T-helper 2 cell treated with Interferon-gamma antibody and Interleukin-4, amounts not matched to agents 100 ng/mL and 5 ng/mL, for 36 hours (primary cell): Measurements from ENCODE around the gene SPATA21. TPM values are rescaled to one million over a fixed set of nuclear protein-coding genes. Genes with fewer than 3 reads are reported as not detected.

ENCODE experiments used
- intact Hi-C: fragments of 100-400 bp; cut with micrococcal nuclease; formaldehyde crosslinking; loops from one replicate; pipeline ENCODE4 v1.15.1; 2023
- total RNA-seq: library from RNA; stranded (reverse); gene quantifications from 2 replicates; pipeline ENCODE4 v1.2.3, GENCODE V29; 2022

SPATA21 gene
- total RNA-seq, 1 donor from 2014 or later, result not detected

- intact Hi-C loops, result loop anchor here (1.0 to 5.0 kb wide), 5 partner anchors 11 to 515 kb away; partner anchors contain the start of genes FAM131C and SZRD1
These were observed 85.0 kb downstream of the SPATA21 start, which contains the start of gene FBXO42 for GRCh38 chr1:16351994-16352841. FBXO42 (minus strand) TSS chr1:16352480; CDS start chr1:16315418, 37,062 bp downstream.

DNA sequence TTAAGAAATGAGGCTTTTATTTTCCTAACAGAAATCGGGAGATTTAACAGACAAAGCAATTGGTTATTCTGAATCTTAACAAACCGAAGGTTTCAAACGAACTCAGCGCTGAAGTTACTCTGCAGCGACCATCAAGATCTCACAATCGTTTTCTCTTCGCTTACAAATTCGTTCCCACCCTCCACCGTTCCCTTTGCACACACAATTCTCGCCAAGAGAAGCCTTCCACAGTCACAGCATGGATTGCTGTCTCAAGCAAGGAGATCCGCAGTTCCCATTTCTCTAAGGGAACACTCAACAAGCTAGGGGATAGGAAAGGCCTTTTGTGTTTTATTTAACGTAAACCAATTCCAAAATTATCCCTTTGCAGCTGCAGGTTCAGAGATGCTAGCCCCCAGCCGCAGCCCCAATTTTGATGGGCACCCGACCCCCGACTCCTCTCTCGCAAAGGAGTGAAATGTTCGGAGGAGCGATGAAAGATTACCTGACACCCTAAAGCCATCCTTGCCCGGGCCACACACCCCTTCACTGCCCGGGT lies 85.7 kb downstream of the SPATA21 start:
- intact Hi-C loops, result loop anchor here (5.0 kb wide), 2 partner anchors 279 to 514 kb away; partner anchors contain the start of gene FAM131C

DNA sequence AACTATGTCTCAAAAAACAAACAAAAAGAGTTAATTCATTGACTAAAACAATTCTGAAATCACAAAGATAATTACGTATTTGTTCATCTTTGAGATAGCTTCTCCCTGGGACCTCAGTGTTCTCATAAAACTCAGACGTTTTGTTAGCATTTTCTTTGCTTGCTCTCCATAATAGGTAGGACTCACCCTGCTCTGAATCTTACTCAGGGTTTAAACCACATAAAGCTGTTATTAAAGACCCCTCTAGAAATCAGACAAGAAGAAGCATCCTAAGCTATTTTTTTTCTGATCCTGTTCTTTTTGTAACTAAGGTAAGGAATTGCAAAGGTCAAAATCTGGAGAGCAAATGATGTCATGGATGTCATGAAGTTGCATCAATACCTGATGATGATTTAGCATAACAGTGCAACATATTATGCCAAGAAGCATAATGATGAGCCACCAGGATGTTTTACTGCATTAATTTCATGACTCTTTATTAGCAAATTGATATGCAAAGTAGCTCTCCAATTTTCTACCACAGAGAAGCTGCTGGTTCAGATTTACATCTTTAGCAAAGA lies 87.3 kb downstream of the SPATA21 start:
- intact Hi-C loops, result loop anchor here (5.0 kb wide), 2 partner anchors 278 to 513 kb away; partner anchors contain the start of gene FAM131C

Other genes with a start within 250 kb of the SPATA21 start
- gene ARHGEF19, start 224.8 kb downstream of the SPATA21 start, total RNA-seq, result 9.5 and 10.1 TPM in 2 replicates
- gene CPLANE2, start 200.2 kb downstream of the SPATA21 start, total RNA-seq, result 6.1 and 6.3 TPM in 2 replicates
- gene FBXO42, start 84.9 kb downstream of the SPATA21 start, total RNA-seq, result 17.2 and 20.5 TPM in 2 replicates
- 167 and 173 TPM in 2 replicates for gene SZRD1, start 70.2 kb downstream of the SPATA21 start, total RNA-seq
- 104 and 110 TPM in 2 replicates for gene NECAP2, start 3.3 kb upstream of the SPATA21 start, total RNA-seq
- gene RNU1-1, start 76.9 kb upstream of the SPATA21 start, total RNA-seq, result 2,343 and 2,397 TPM in 2 replicates
- gene NBPF1, start 176.1 kb upstream of the SPATA21 start, total RNA-seq, result 4.0 and 4.1 TPM in 2 replicates
- gene RNU1-3, start 229.5 kb upstream of the SPATA21 start, total RNA-seq, result 2,343 and 2,397 TPM in 2 replicates